Brain microvascular endothelial cell (primary cell): ENCODE measurements around the gene DTWD2.

Experiments
- DNase-seq: peaks from one replicate; pipeline ENCODE4 v3.0.0-alpha.2; 2020
- H3K27ac ChIP-seq: fragments of 250-450 bp; sonication (Bioruptor Pico); 2 replicates; pipeline ENCODE4 v1.5.1; 2020; ENCODE audit warnings: mild to moderate bottlenecking, moderate library complexity
- H3K27me3 ChIP-seq: fragments of 250-450 bp; sonication (Bioruptor Pico); replicated peaks from 2 replicates; pipeline ENCODE4 v1.5.1; 2020; ENCODE audit warnings: mild to moderate bottlenecking
- H3K36me3 ChIP-seq: fragments of 250-450 bp; sonication (Bioruptor Pico); replicated peaks from 2 replicates; pipeline ENCODE4 v1.5.1; 2020; ENCODE audit warnings: mild to moderate bottlenecking
- H3K4me3 ChIP-seq: 2 replicates; pipeline ENCODE4 v1.5.1; 2011; ENCODE audit warnings: low read depth, mild to moderate bottlenecking, control low read depth, low read length, moderate library complexity
- CTCF ChIP-seq: IDR thresholded peaks from 2 replicates; pipeline ENCODE4 v1.5.1; 2011; ENCODE audit warnings: low read depth, mild to moderate bottlenecking, moderate library complexity, low read length, control low read depth, inconsistent platforms; ENCODE audit errors: missing control alignments
- in situ Hi-C: cut with HindIII; loops from 2 replicates; pipeline ENCODE4 v1.10.0; 2017; ENCODE audit warnings: low sequenced_read_pairs, low pct_ligation_motif_present

The DTWD2 gene

GRCh38 chr5:118905196-118905595, 83.2 kb downstream of the DTWD2 start:
- TF ChIP-seq CTCF: no peak
- Histone ChIP-seq H3K27me3 (no peaks in the 10 kb centered on the region), H3K36me3 (no peaks in the 10 kb centered on the region), H3K4me3 (no peak overlapping the region), H3K27ac (no peak overlapping the region)
- in situ Hi-C loops: no loop called here
- DNase-seq: no peak

DNA sequence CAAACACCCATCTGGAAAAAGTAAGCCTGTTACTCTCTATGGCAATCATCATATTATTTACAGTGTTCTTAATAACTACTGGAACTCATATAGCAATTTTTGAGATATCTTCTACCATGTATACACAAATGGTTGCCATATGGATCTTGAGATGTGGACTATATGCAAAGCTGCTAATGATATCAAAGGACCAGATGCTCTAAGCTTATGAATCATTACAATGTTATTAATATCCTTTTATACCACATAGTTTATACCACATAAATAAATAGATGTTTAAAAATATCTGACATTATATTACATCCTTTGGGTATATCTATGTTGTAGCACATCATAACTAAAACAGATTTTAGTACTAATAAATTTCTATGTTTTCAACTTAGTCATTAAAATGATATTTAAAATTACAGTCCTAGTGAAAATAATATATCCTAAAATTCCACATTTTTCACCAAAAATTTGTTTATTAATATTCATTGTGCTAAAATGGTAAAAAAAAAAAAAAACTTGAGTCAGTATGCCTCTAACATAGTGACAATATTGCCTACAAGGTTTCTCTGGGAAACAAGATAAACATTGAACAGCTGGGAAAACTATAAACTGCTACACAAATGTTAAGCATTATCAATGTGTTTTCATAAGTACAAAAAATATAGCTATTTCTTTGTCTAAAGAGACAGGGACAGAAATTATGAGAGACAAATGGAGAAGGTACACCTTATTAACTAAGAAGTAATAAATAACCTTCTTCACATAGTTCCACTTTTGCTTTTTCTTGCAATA, 85.5 kb downstream of the DTWD2 start:
- DNase-seq: no peak
- in situ Hi-C loops: no loop called here
- Histone ChIP-seq H3K27me3 (no peaks in the 10 kb centered on the region), H3K36me3 (no peaks in the 10 kb centered on the region), H3K4me3 (no peak overlapping the region), H3K27ac (no peak overlapping the region)
- TF ChIP-seq CTCF: no peak

- Histone ChIP-seq H3K36me3 (no peaks in the 10 kb centered on the region), H3K27ac (no peak overlapping the region), H3K4me3 (no peak overlapping the region), H3K27me3 (no peaks in the 10 kb centered on the region)
- DNase-seq: no peak
- no peak for TF ChIP-seq CTCF
- in situ Hi-C loops: no loop called here
These were observed 93.6 kb downstream of the DTWD2 start for GRCh38 chr5:118894709-118895108.

DNA sequence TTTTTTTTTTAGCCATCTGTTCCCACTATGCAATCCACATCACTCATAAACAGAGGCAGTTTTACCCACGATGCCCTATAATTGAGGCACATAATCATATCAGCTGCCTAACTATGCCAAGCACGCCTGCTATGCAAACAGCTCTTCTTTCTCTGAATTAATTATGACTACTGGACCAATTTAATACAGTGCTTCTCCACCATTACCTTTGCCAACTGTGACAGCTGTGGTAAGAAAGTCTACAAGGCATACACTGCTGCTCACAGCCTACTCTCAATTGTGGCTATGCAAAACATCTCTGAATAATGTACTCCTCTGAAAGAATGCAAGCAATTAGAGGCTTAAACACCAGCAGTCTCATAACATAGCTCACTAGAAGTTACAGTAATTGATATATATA, 97.1 kb downstream of the DTWD2 start:
- in situ Hi-C loops: no loop called here
- Histone ChIP-seq H3K36me3 (no peaks in the 10 kb centered on the region), H3K27ac (no peak overlapping the region)

GRCh38 chr5:118889165-118889564, 99.2 kb downstream of the DTWD2 start:
- no peaks in the 10 kb centered on the region for H3K36me3 ChIP-seq
- in situ Hi-C loops: no loop called here
- no peak for DNase-seq
- H3K4me3 ChIP-seq: no peak overlapping the region
- no peak overlapping the region for H3K27ac ChIP-seq
- H3K27me3 ChIP-seq: no peaks in the 10 kb centered on the region
- TF ChIP-seq CTCF: no peak

More for the DNA sequence above, 97.1 kb downstream of the DTWD2 start:
- Histone ChIP-seq H3K27me3 (no peaks in the 10 kb centered on the region), H3K4me3 (no peak overlapping the region)
- DNase-seq: no peak
- TF ChIP-seq CTCF: no peak

DNA sequence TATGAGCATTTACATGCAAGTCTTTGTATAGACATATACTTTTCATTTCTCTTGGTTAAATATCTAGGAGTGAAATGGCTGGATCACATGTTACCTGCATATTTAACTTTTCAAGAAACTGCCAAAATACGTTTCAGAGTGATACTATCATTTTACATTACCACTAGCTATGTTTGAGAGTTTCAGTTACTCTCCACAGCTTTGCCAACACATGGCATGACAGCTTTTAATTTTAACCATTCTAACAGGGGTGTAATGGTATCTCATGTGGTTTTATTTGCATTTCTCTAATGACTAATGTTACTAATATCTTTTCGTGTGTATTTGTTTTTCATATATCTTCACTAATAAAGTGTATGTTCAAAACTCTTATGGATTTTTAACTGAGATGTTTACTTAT, 99.8 kb downstream of the DTWD2 start:
- in situ Hi-C loops: no loop called here
- no peaks in the 10 kb centered on the region for H3K27me3 ChIP-seq
- no peak overlapping the region for H3K4me3 ChIP-seq
- TF ChIP-seq CTCF: no peak
- no peak overlapping the region for H3K27ac ChIP-seq
- no peak for DNase-seq
- H3K36me3 ChIP-seq: no peaks in the 10 kb centered on the region
